Measurements from ENCODE around the gene FAM110A. TPM values are rescaled to one million over a fixed set of nuclear protein-coding genes. Genes with fewer than 3 reads are reported as not detected.
"Not testable (repeated sequence)": the region's sequence is repeated elsewhere in the genome, so short reads cannot be mapped to it uniquely, and the experiment has no call there.

FAM110A gene
- total RNA-seq = 10 to 100 TPM; 15.3 to 46.6 (median 27.1) TPM

- WGBS, 2 donors = 0% methylated on average over 2 to 8 of the region's 64 CpGs
- no peaks in the 10 kb centered on the region for H3K36me3 ChIP-seq
- peak; percentile 80 for DNase-seq
- H3K4me1 ChIP-seq = peaks cover 16 to 60% (median 21%) of the 10 kb centered on the region in 3 donors
- peak within 1 kb of the TSS; percentile 71 to 93 (median 80) for H3K4me3 ChIP-seq
- TF ChIP-seq, protein P1, sequence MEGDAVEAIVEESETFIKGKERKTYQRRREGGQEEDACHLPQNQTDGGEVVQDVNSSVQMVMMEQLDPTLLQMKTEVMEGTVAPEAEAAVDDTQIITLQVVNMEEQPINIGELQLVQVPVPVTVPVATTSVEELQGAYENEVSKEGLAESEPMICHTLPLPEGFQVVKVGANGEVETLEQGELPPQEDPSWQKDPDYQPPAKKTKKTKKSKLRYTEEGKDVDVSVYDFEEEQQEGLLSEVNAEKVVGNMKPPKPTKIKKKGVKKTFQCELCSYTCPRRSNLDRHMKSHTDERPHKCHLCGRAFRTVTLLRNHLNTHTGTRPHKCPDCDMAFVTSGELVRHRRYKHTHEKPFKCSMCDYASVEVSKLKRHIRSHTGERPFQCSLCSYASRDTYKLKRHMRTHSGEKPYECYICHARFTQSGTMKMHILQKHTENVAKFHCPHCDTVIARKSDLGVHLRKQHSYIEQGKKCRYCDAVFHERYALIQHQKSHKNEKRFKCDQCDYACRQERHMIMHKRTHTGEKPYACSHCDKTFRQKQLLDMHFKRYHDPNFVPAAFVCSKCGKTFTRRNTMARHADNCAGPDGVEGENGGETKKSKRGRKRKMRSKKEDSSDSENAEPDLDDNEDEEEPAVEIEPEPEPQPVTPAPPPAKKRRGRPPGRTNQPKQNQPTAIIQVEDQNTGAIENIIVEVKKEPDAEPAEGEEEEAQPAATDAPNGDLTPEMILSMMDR (IDR thresholded peaks at IDR 0.05) = no peak
- peak in 2 of 4 donors; percentile 31 to 45 for TF ChIP-seq POLR2A (IDR thresholded peaks at IDR 0.05)
- H3K9me3 ChIP-seq = no peaks in the 10 kb centered on the region
- intact Hi-C loops (cut with DNase I) = no loop called here
- H3K27me3 ChIP-seq = no peaks in the 10 kb centered on the region
- H3K27ac ChIP-seq = peak within 1 kb of the TSS; percentile 88 to 91 (median 88)
Measured at GRCh38 chr20:833450-834150, at the start of gene FAM110A. Gene FAM110A, plus strand, starts transcription at chr20:833715. Its CDS starts 11,090 bp downstream, at chr20:844805.

- intact Hi-C loops (cut with DNase I) = no loop called here
- no peak for TF ChIP-seq POLR2A (IDR thresholded peaks at IDR 0.05)
- TF ChIP-seq, protein P1 (IDR thresholded peaks at IDR 0.05) = no peak
Measured at GRCh38 chr20:787825-788224, 45.7 kb upstream of the FAM110A start.

GRCh38 chr20:791056-791455, 42.5 kb upstream of the FAM110A start:
- H3K9me3 ChIP-seq = peaks cover 0 to 12% (median 0%) of the 10 kb centered on the region in 3 donors
- WGBS, 2 donors = 43 to 57% methylated on average over 2 of the region's 2 CpGs
- no peak for DNase-seq
- no peak overlapping the region for H3K4me3 ChIP-seq
- no peak for TF ChIP-seq POLR2A (IDR thresholded peaks at IDR 0.05)
- TF ChIP-seq, protein P1 (IDR thresholded peaks at IDR 0.05) = no peak
- no peaks in the 10 kb centered on the region for H3K36me3 ChIP-seq
- H3K4me1 ChIP-seq = no peaks in the 10 kb centered on the region
- intact Hi-C loops (cut with DNase I) = no loop called here
- peaks cover 0 to 10% (median 0%) of the 10 kb centered on the region in 4 donors for H3K27me3 ChIP-seq
- no peak overlapping the region for H3K27ac ChIP-seq

More at GRCh38 chr20:787825-788224, 45.7 kb upstream of the FAM110A start:
- H3K9me3 ChIP-seq = peaks cover 0 to 26% (median 9%) of the 10 kb centered on the region in 3 donors
- 8 to 11% methylated on average over 1 of the region's 1 CpG for WGBS, 2 donors
- H3K36me3 ChIP-seq = no peaks in the 10 kb centered on the region
- H3K4me3 ChIP-seq = no peak overlapping the region
- no peak for DNase-seq
- H3K27ac ChIP-seq = no peak overlapping the region
- H3K4me1 ChIP-seq = no peaks in the 10 kb centered on the region
- peaks cover 0 to 15% (median 0%) of the 10 kb centered on the region in 4 donors for H3K27me3 ChIP-seq

DNA sequence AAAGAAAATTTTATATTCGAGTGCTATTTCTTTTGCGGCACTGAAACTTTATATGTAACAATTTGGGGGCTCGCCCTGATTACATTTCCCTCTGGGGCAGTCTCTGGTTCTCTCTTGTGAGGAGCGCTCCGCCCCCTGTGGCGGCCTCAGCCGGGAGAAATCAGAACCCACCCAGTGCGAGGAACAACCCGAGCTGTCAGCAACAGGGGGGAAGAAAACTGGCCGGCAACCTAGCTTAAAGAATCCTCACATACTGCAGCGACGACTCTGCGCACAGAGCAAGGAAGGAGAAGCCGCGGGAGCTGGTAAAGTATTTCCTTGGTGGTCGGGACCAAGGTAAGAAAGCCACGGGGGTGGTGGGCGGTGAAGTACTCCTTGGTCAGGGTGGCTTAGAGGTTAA, 41.3 kb upstream of the FAM110A start:
- TF ChIP-seq, protein P1 (IDR thresholded peaks at IDR 0.05) = no peak
- TF ChIP-seq POLR2A (IDR thresholded peaks at IDR 0.05) = no peak
- Histone ChIP-seq H3K4me3 (no peak overlapping the region), H3K36me3 (no peaks in the 10 kb centered on the region), H3K4me1 (no peaks in the 10 kb centered on the region), H3K27ac (no peak overlapping the region), H3K27me3 (peaks cover 0 to 9% (median 0%) of the 10 kb centered on the region in 4 donors), H3K9me3 (peaks cover 0 to 12% (median 0%) of the 10 kb centered on the region in 3 donors)
- intact Hi-C loops (cut with DNase I) = no loop called here
- no peak for DNase-seq
- WGBS, 2 donors = 92 to 100% methylated on average over 3 to 13 of the region's 18 CpGs

GRCh38 chr20:796921-797320, 36.6 kb upstream of the FAM110A start:
- Histone ChIP-seq H3K27ac (no peak overlapping the region), H3K4me1 (no peaks in the 10 kb centered on the region), H3K9me3 (peaks cover 0 to 6% (median 0%) of the 10 kb centered on the region in 3 donors), H3K27me3 (peaks cover 0 to 35% (median 0%) of the 10 kb centered on the region in 4 donors), H3K36me3 (no peaks in the 10 kb centered on the region), H3K4me3 (no peak overlapping the region)
- TF ChIP-seq, protein P1 (IDR thresholded peaks at IDR 0.05) = no peak
- no peak for TF ChIP-seq POLR2A (IDR thresholded peaks at IDR 0.05)
- DNase-seq = no peak
- WGBS, 2 donors = 73 to 75% methylated on average over 3 of the region's 3 CpGs
- intact Hi-C loops (cut with DNase I) = no loop called here

DNA sequence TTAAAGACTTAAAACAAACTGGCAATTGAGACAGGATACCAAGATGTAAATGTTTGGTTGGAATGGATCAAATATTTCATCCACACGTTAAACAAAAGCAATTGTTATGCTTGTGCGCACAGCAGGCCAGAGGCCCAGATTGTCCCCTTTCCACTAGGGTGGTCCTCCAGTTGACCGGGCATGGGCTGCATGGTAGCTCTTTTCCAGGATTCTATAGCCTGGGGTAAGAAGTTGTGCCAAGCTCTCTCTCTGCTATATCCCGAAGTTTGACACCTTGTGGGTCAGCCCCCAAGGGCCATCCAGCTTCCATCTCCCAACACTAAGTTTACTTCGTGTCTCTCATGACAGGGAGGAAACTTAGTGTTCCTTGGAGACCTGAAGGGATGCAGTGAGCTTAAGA, 34.8 kb upstream of the FAM110A start:
- H3K9me3 ChIP-seq; H3K27ac ChIP-seq; intact Hi-C loops (cut with DNase I); H3K4me3 ChIP-seq; H3K4me1 ChIP-seq; H3K36me3 ChIP-seq; DNase-seq: not testable (repeated sequence)
- peaks cover 0 to 46% (median 0%) of the 10 kb centered on the region in 4 donors for H3K27me3 ChIP-seq
- 55 to 65% methylated on average over 3 to 4 of the region's 5 CpGs for WGBS, 2 donors

DNA sequence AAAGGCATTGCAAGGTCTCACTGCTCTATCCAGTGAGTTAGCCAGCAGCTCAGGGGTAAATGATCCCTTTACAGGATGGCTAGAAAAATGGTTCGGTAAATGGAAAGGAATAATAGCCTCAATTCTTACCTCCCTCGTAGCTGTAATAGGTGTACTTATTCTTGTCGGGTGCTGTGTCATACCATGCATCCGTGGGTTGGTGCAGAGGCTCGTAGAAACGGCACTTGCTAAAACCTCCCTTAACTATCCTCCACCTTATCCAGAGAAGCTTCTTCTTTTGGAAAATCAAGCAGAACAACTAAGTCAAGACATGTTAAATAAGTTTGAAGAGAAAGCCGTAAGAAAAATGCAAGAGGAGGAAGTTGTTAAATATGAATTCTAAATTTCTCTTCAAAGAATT, 33.5 kb upstream of the FAM110A start:
- H3K36me3 ChIP-seq; H3K9me3 ChIP-seq; H3K4me3 ChIP-seq; H3K4me1 ChIP-seq; DNase-seq; H3K27ac ChIP-seq; intact Hi-C loops (cut with DNase I): not testable (repeated sequence)
- WGBS, 2 donors = 81 to 86% methylated on average over 7 of the region's 7 CpGs
- H3K27me3 ChIP-seq = peaks cover 0 to 46% (median 0%) of the 10 kb centered on the region in 4 donors
